HEK293T (cell line): ENCODE data around the gene FRMD7.

Experiments used
- CTCF ChIA-PET: fragments of 350-600 bp; formaldehyde crosslinking; extraction: SDS; loops from one replicate; lab custom pipeline; 2021; ENCODE audit warnings: antibody characterized with exemption, inconsistent platforms; lab: Yijun Ruan, JAX
- POLR2A ChIA-PET: fragments of 350-600 bp; formaldehyde crosslinking; extraction: SDS; loops from one replicate; lab custom pipeline; 2020; ENCODE audit warnings: antibody characterized with exemption, inconsistent platforms; lab: Yijun Ruan, JAX
- DNase-seq: peaks from one replicate; pipeline ENCODE4 v3.0.0; 2012; ENCODE audit warnings: mixed read lengths; ENCODE audit errors: extremely low spot score
- ARNT ChIP-seq: fragments of 450-650 bp; IDR thresholded peaks from 2 replicates; pipeline ENCODE4 v1.6.1; 2017; ENCODE audit warnings: mild to moderate bottlenecking
- BHLHE40 ChIP-seq: fragments of 450-650 bp; IDR thresholded peaks from 2 replicates; pipeline ENCODE4 v1.6.1; 2016; ENCODE audit warnings: mild to moderate bottlenecking, moderate library complexity, borderline replicate concordance
- CTBP1 ChIP-seq: fragments of 450-650 bp; IDR thresholded peaks from 2 replicates; pipeline ENCODE4 v1.6.1; 2016; ENCODE audit warnings: borderline replicate concordance
- ELF4 ChIP-seq: fragments of 450-650 bp; IDR thresholded peaks from 2 replicates; pipeline ENCODE4 v1.6.1; 2017; ENCODE audit warnings: antibody characterized with exemption
- FOXA1 ChIP-seq: fragments of 450-650 bp; IDR thresholded peaks from 2 replicates; pipeline ENCODE4 v1.6.1; 2016; ENCODE audit warnings: mild to moderate bottlenecking
- FOXK2 ChIP-seq: fragments of 450-650 bp; IDR thresholded peaks from 2 replicates; pipeline ENCODE4 v1.6.1; 2016; ENCODE audit warnings: mild to moderate bottlenecking
- FOXM1 ChIP-seq: fragments of 450-650 bp; IDR thresholded peaks from 2 replicates; pipeline ENCODE4 v1.6.1; 2017; ENCODE audit warnings: mild to moderate bottlenecking, borderline replicate concordance
- HDGF ChIP-seq: fragments of 450-650 bp; IDR thresholded peaks from 2 replicates; pipeline ENCODE4 v1.6.1; 2017; ENCODE audit warnings: antibody characterized with exemption, borderline replicate concordance
- L3MBTL2 ChIP-seq: fragments of 450-650 bp; conservative IDR thresholded peaks from 2 replicates; pipeline ENCODE4 v1.6.1; 2016; ENCODE audit warnings: mild to moderate bottlenecking
- LEF1 ChIP-seq: fragments of 450-650 bp; IDR thresholded peaks from 2 replicates; pipeline ENCODE4 v1.6.1; 2017; ENCODE audit warnings: mild to moderate bottlenecking, borderline replicate concordance
- NFRKB ChIP-seq: fragments of 450-650 bp; IDR thresholded peaks from 2 replicates; pipeline ENCODE4 v1.6.1; 2016; ENCODE audit warnings: mild to moderate bottlenecking, moderate library complexity
- PKNOX1 ChIP-seq: fragments of 450-650 bp; IDR thresholded peaks from 2 replicates; pipeline ENCODE4 v1.6.1; 2016
- SP1 ChIP-seq: fragments of 450-650 bp; IDR thresholded peaks from 2 replicates; pipeline ENCODE4 v1.6.1; 2017
- SUZ12 ChIP-seq: fragments of 450-650 bp; IDR thresholded peaks from 2 replicates; pipeline ENCODE4 v1.6.1; 2016; ENCODE audit warnings: mild to moderate bottlenecking
- TARDBP ChIP-seq: fragments of 450-650 bp; IDR thresholded peaks from 2 replicates; pipeline ENCODE4 v1.6.1; 2016
- ZNF384 ChIP-seq: fragments of 450-650 bp; IDR thresholded peaks from 2 replicates; pipeline ENCODE4 v1.6.1; 2016

FRMD7 gene

DNA sequence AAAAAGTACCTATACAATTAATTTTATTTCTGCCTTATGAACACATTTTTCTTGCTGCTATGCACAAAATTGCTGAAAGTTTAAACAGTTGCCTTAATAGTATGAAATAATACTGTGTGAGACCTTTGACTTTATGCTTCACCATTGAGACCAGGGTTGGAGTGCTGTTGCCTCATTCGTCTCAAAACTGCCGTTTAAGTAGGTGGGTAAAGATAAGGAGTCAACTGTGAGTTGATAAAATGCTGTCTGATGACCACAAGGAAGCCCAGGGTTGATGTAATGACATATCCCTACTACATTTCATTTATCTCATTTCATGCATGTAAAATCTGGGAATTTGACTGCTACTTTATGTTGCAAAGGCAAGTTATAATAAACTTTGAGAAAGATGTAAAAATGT, 81.3 kb downstream of the FRMD7 start:
- ChIA-PET CTCF (no interaction called here), POLR2A (no interaction called here)
- no peak for TF ChIP-seq ZNF384
- TF ChIP-seq FOXM1: no peak
- no peak for TF ChIP-seq BHLHE40
- TF ChIP-seq ARNT: no peak
- no peak for DNase-seq

DNA sequence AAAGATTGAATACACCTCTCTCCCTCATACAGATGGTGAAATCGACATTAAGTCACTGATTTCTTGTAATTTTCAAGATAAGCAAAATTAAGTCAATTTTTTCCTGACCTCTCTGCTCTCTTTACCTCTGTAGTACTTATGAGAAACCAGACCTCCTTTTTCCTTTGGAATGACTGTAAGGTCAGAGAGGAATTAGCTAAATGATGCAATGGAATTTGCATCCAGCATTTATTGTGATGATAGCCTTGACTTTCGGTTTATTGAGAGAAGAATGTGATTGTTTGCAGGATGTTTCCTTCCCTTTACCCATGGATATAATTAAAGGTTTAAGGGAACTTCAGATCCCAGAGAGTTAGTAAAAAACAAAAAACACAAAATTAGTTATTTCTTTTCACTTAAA, 82.4 kb downstream of the FRMD7 start:
- DNase-seq: no peak
- ChIA-PET POLR2A (no interaction called here), CTCF (no interaction called here)
- no peak for TF ChIP-seq TARDBP
- TF ChIP-seq CTBP1: no peak
- TF ChIP-seq FOXA1: no peak

GRCh38 chrX:132044953-132045352, 82.9 kb downstream of the FRMD7 start:
- no peak for DNase-seq
- no peak for TF ChIP-seq FOXM1
- no peak for TF ChIP-seq TARDBP
- TF ChIP-seq LEF1: no peak
- TF ChIP-seq CTBP1: no peak
- TF ChIP-seq NFRKB: no peak
- no peak for TF ChIP-seq FOXK2
- no peak for TF ChIP-seq BHLHE40
- no peak for TF ChIP-seq SUZ12
- TF ChIP-seq SP1: no peak
- TF ChIP-seq HDGF: no peak
- TF ChIP-seq ZNF384: no peak
- no peak for TF ChIP-seq ARNT
- TF ChIP-seq L3MBTL2: no peak
- TF ChIP-seq ELF4: no peak
- no peak for TF ChIP-seq PKNOX1
- no peak for TF ChIP-seq FOXA1
- CTCF ChIA-PET: no interaction called here
- POLR2A ChIA-PET: no interaction called here

GRCh38 chrX:132043977-132044376, 83.8 kb downstream of the FRMD7 start:
- no peak for DNase-seq
- TF ChIP-seq NFRKB (no peak), HDGF (no peak), FOXM1 (no peak), LEF1 (no peak), BHLHE40 (no peak), SUZ12 (no peak), TARDBP (no peak), PKNOX1 (no peak), FOXA1 (no peak), CTBP1 (no peak), L3MBTL2 (no peak), FOXK2 (no peak), ELF4 (no peak)
- ChIA-PET POLR2A (no interaction called here), CTCF (no interaction called here)

- CTCF ChIA-PET: no interaction called here
- POLR2A ChIA-PET: no interaction called here
- DNase-seq: no peak
- TF ChIP-seq FOXK2 (no peak), SUZ12 (no peak), BHLHE40 (no peak), SP1 (no peak), LEF1 (no peak), ZNF384 (no peak), HDGF (no peak), FOXA1 (no peak), FOXM1 (no peak), L3MBTL2 (no peak), NFRKB (no peak), CTBP1 (no peak), PKNOX1 (no peak), ARNT (no peak), TARDBP (no peak)
Observed at GRCh38 chrX:132041015-132041414, 86.8 kb downstream of the FRMD7 start.

GRCh38 chrX:132040066-132040465, 87.8 kb downstream of the FRMD7 start:
- POLR2A ChIA-PET: no interaction called here
- TF ChIP-seq ELF4 (no peak), CTBP1 (no peak), HDGF (no peak), FOXK2 (no peak), L3MBTL2 (no peak), BHLHE40 (no peak), NFRKB (no peak), FOXM1 (no peak), ARNT (no peak), LEF1 (no peak), PKNOX1 (no peak), FOXA1 (no peak), ZNF384 (no peak)
- DNase-seq: no peak
- CTCF ChIA-PET: no interaction called here
